Pancreas (tissue), 10 donors: Measurements from ENCODE around the gene NSMF. TPM values are rescaled to one million over a fixed set of nuclear protein-coding genes. Genes with fewer than 3 reads are reported as not detected.

Experiments
- ATAC-seq, 4 donors: fragments of 200-7000 bp; cut with Tn5 transposase; one replicate each; pipeline versions ENCODE4 v1.8.0 to v1.9.1; 2020; ENCODE audit warnings: mild to moderate bottlenecking in 4 of 4, moderate library complexity in 4 of 4
- DNase-seq, 6 donors: peaks; one replicate each; pipeline ENCODE4 v3.0.0-alpha.2; 2020
- FAIRE-seq: peaks from 2 replicates; lab custom pipeline; 2012; peaks lifted over from hg19 to GRCh38; lab: Jason Lieb, UNC
- H3K27ac ChIP-seq, 4 donors: fragments of 200-600 bp; sonication (generic); 1 replicate in 3 of 4; 2 replicates in 1 of 4; pipeline versions ENCODE4 v1.5.0 to v1.8.0; 2020
- H3K27me3 ChIP-seq, 4 donors: fragments of 200-600 bp; one replicate each; pipeline ENCODE4 v1.8.0; 2021
- H3K36me3 ChIP-seq, 3 donors: fragments of 200-600 bp; sonication (generic) in 1 of 3; one replicate each; pipeline versions ENCODE4 v1.5.0 to v1.8.0; 2020 to 2021
- H3K4me1 ChIP-seq, 3 donors: fragments of 200-600 bp; one replicate each; pipeline ENCODE4 v1.8.0; 2021
- H3K4me3 ChIP-seq, 4 donors: fragments of 200-600 bp; sonication (generic) in 2 of 4; one replicate each; pipeline versions ENCODE4 v1.5.0 to v1.8.0; 2020 to 2021
- H3K9me3 ChIP-seq, 4 donors: fragments of 200-600 bp; one replicate each; pipeline ENCODE4 v1.8.0; 2021
- WGBS, 2 donors: extraction: QIAGEN DNeasy Blood & Tissue Kit; methylation state at CpG; one replicate each; pipeline ENCODE4 v1.1.7; 2013; 5-methylcytosine and 5-hydroxymethylcytosine counted together
- intact Hi-C, 3 donors: fragments of 100-400 bp; cut with DNase I; formaldehyde crosslinking; loops; one replicate each; pipeline versions ENCODE4 v1.11.1 to v1.14.2; 2022
- polyA plus RNA-seq, 2 donors: library from polyadenylated mRNA; stranded (reverse); fragments of 200-250 nt; gene quantifications; one replicate each; pipeline ENCODE4 v1.2.3, GENCODE V29; 2013
- total RNA-seq, 6 donors: library from RNA; stranded (reverse); fragmentation: NEBNext Ultra II Directional in 4 of 6; extraction: Animal tissue kit (Norgen Biotek cat#: 25700) in 4 of 6; gene quantifications; one replicate each; pipeline versions ENCODE4 v1.2.1 to v1.2.4, GENCODE V29; 2021 to 2023
- TF ChIP-seq, protein P1 (sequence below), 4 donors: fragments of 200-600 bp; sonication (generic) in 3 of 4; IDR thresholded peaks; one replicate each; pipeline versions ENCODE4 v1.5.0 to v1.8.0; 2021; ENCODE audit warnings: antibody characterized with exemption in 4 of 4
- donor health status: healthy with polysubstance abuse.
- donor health status: DM: no; HTN: no; CAD: no; lungs with moderate emphysema.
- donor health status: DM: no; HTN: no; CAD: no.
- donor health status: control.
- donor health status: control.
- donor health status: Bipolar disorder and iron deficiency.
- donor health status: DM: yes; HTN: yes; CAD: no.
- donor health status: DM: no; HTN: no; CAD: no.
- donor health status: DM: no; HTN: no; CAD: no.
- donor health status: DM: yes; HTN: yes; CAD: no.

NSMF gene
- total and polyA plus RNA-seq, 8 donors = 22.0 to 81.0 (median 30.0) TPM

GRCh38 chr9:137427454-137428310 is 31.5 kb downstream of the NSMF start:
- 86 to 92% methylated on average over 27 of the region's 27 CpGs for WGBS, 2 donors
- ATAC-seq (no peak), FAIRE-seq (no peak), DNase-seq (peak in 3 of 6 donors; percentile 37 to 76 (median 58))
- H3K4me3 ChIP-seq = no peak overlapping the region
- no peak overlapping the region for H3K27ac ChIP-seq
- TF ChIP-seq, protein P1, sequence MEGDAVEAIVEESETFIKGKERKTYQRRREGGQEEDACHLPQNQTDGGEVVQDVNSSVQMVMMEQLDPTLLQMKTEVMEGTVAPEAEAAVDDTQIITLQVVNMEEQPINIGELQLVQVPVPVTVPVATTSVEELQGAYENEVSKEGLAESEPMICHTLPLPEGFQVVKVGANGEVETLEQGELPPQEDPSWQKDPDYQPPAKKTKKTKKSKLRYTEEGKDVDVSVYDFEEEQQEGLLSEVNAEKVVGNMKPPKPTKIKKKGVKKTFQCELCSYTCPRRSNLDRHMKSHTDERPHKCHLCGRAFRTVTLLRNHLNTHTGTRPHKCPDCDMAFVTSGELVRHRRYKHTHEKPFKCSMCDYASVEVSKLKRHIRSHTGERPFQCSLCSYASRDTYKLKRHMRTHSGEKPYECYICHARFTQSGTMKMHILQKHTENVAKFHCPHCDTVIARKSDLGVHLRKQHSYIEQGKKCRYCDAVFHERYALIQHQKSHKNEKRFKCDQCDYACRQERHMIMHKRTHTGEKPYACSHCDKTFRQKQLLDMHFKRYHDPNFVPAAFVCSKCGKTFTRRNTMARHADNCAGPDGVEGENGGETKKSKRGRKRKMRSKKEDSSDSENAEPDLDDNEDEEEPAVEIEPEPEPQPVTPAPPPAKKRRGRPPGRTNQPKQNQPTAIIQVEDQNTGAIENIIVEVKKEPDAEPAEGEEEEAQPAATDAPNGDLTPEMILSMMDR (IDR thresholded peaks at IDR 0.05) = no peak
- intact Hi-C loops = no loop called here
- peaks cover 0 to 8% (median 0%) of the 10 kb centered on the region in 3 donors for H3K4me1 ChIP-seq
- H3K9me3 ChIP-seq = no peaks in the 10 kb centered on the region
- no peaks in the 10 kb centered on the region for H3K27me3 ChIP-seq
- no peaks in the 10 kb centered on the region for H3K36me3 ChIP-seq

GRCh38 chr9:137426018-137426681 is 33.0 kb downstream of the NSMF start:
- DNase-seq (peak in 5 of 6 donors; percentile 52 to 72 (median 57)), FAIRE-seq (no peak), ATAC-seq (no peak)
- TF ChIP-seq, protein P1 (IDR thresholded peaks at IDR 0.05) = no peak
- peak overlapping the region in 1 of 4 donors; percentile 22 for H3K27ac ChIP-seq
- no peak overlapping the region for H3K4me3 ChIP-seq
- H3K27me3 ChIP-seq = no peaks in the 10 kb centered on the region
- peaks cover 5 to 17% (median 8%) of the 10 kb centered on the region in 3 donors for H3K4me1 ChIP-seq
- H3K9me3 ChIP-seq = no peaks in the 10 kb centered on the region
- H3K36me3 ChIP-seq = no peaks in the 10 kb centered on the region
- intact Hi-C loops = no loop called here
- 57 to 69% methylated on average over 15 to 18 of the region's 18 CpGs for WGBS, 2 donors

DNA sequence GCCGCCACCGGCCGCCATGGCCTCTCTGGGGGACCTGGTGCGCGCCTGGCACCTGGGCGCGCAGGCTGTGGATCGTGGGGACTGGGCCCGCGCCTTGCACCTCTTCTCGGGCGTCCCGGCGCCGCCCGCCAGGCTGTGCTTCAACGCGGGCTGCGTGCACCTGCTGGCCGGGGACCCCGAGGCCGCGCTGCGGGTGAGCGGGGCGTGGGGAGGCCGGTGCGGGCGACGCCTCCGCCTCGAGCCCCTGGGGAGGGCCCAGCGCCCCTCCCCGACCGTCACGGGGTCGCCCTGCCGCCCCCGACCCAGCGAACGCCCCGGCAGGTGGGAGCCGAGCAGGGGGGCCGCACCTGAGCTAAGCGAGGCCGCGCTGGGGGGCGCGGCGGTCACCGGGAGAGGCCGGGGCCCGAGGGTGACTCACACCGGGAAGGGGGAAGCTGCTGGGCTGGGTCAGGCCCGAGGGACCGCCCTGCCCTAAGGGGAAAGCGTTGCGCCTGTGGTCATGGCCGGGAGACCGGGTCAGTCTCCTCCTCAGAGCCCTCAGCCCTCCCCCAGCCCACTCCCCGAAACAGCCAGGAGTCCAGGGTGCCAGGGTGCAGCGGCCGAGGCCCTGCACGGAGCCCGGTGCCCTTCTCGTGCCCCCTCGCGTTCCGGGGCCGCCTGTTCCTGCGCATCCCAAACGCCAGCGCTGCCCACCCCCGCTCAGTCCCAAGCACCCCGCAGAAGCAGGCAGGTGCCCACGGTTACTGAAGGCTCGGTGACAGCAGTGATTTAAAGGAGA is 35.4 kb downstream of the NSMF start:
- WGBS, 2 donors = 4 to 8% methylated on average over 49 to 77 of the region's 77 CpGs
- DNase-seq (peak in 5 of 6 donors; percentile 64 to 87 (median 83)), ATAC-seq (peak; percentile 49 to 76 (median 58)), FAIRE-seq (no peak)
- Histone ChIP-seq H3K9me3 (no peaks in the 10 kb centered on the region), H3K36me3 (no peaks in the 10 kb centered on the region), H3K27ac (peak overlapping the region; percentile 74 to 93 (median 80)), H3K4me1 (peaks cover 5 to 17% (median 8%) of the 10 kb centered on the region in 3 donors), H3K27me3 (no peaks in the 10 kb centered on the region), H3K4me3 (peak overlapping the region; percentile 69 to 99 (median 95))
- TF ChIP-seq, protein P1 (IDR thresholded peaks at IDR 0.05) = peak in 2 of 4 donors; percentile 2 to 14
- intact Hi-C loops = no loop called here

DNA sequence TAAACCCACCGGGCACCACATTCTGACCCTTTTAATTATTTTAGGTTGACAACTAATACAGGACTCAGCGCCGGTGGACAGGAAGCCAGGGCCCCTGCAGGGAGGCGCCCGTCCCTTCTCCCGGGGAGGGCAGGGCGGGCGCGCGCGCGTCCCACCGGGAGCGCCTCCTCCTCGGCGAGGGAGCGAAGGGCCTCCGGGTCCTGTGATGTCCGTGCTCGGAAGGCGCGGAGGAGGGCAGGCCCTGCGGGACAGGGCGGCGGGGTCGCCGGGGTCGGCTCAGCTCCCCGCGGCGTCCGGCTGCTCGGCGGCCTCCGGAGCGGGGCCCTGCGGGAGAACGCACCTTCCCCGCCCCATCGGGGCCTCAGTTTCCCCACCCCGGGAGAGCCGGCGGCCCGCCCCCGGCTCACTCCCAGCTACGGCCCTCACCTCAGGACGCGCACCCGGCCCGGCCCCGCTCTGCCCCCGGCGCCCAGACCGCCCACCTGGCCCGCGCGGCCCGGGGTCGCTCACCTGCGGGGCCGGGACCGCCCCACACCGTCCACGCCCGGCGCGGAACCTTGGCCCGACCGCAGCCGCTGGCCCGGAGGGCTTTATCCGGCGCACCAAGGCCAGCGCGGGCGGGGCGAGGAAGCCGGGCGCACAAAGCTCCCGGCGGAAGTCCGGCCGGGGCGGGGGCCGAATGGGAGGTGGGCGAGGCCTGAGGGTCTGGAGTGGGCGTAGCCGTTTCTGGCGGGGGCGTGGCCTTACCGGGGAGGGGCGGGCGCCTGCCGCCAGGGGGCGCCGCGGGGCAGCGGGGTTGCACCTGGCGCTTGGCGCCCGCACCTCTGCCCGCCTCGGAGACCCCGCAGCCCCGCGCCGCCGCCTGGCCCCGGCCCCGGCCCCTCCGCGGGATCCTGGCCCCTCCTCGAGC is 36.3 kb downstream of the NSMF start, which contains the start of the genes EXD3 and NOXA1:
EXD3 (minus strand) TSS at position 559 of the 910 bp plus-strand sequence. CDS start 27,805 bp downstream, outside the sequence.
NOXA1 (plus strand) TSS at position 790 of the 910 bp plus-strand sequence. CDS start 137 bp downstream, outside the sequence.
- FAIRE-seq (no peak), DNase-seq (peak; percentile 93 to 99 (median 98)), ATAC-seq (peak; percentile 91 to 97 (median 96))
- TF ChIP-seq, protein P1 (IDR thresholded peaks at IDR 0.05) = peak; percentile 13 to 66 (median 42)
- intact Hi-C loops = no loop called here
- H3K36me3 ChIP-seq = no peaks in the 10 kb centered on the region
- H3K27ac ChIP-seq = peak within 1 kb of the TSS; percentile 74 to 93 (median 80)
- peaks cover 5 to 17% (median 8%) of the 10 kb centered on the region in 3 donors for H3K4me1 ChIP-seq
- 0 to 1% methylated on average over 98 to 113 of the region's 113 CpGs for WGBS, 2 donors
- H3K9me3 ChIP-seq = no peaks in the 10 kb centered on the region
- no peaks in the 10 kb centered on the region for H3K27me3 ChIP-seq
- H3K4me3 ChIP-seq = peak within 1 kb of the TSS; percentile 70 to 99 (median 95)
